HG02970 (cell line): ENCODE measurements around the gene MTG2.

ENCODE experiments used
- ATAC-seq: cut with Tn5 transposase; IDR thresholded peaks from one replicate; pipeline ENCODE4 v1.9.1; 2021; ENCODE audit warnings: mild to moderate bottlenecking, moderate library complexity, moderate number of reproducible peaks; ENCODE audit not compliant: unreplicated experiment, low FRiP score

Gene MTG2

GRCh38 chr20:62216636-62217566 lies 34.1 kb downstream of the MTG2 start:
- no peak for ATAC-seq

- ATAC-seq, result no peak
Measured at GRCh38 chr20:62217913-62218773, 35.3 kb downstream of the MTG2 start.

- ATAC-seq, result no peak
Measured at GRCh38 chr20:62219101-62219991, 36.5 kb downstream of the MTG2 start.

GRCh38 chr20:62219992-62220665 lies 37.3 kb downstream of the MTG2 start, which contains the start of gene HRH3:
Gene HRH3, minus strand, starts transcription at chr20:62220278. Its CDS starts 308 bp downstream, at chr20:62219970.
- peak; percentile 58 for ATAC-seq

- no peak for ATAC-seq
Measured at GRCh38 chr20:62220666-62221568, 38.1 kb downstream of the MTG2 start.

GRCh38 chr20:62222266-62222850 lies 39.5 kb downstream of the MTG2 start:
- no peak for ATAC-seq

- no peak for ATAC-seq
Measured at GRCh38 chr20:62222972-62223371, 40.1 kb downstream of the MTG2 start.

GRCh38 chr20:62223571-62223970 lies 40.7 kb downstream of the MTG2 start:
- ATAC-seq, result no peak

GRCh38 chr20:62224113-62224855 lies 41.5 kb downstream of the MTG2 start:
- no peak for ATAC-seq

GRCh38 chr20:62225026-62225425 lies 42.2 kb downstream of the MTG2 start:
- ATAC-seq, result no peak

- ATAC-seq, result no peak
Measured at GRCh38 chr20:62225820-62226635, 43.2 kb downstream of the MTG2 start.

- ATAC-seq, result no peak
Measured at GRCh38 chr20:62226707-62227590, 44.1 kb downstream of the MTG2 start.

- no peak for ATAC-seq
Measured at GRCh38 chr20:62227591-62227976, 44.8 kb downstream of the MTG2 start.

- no peak for ATAC-seq
Measured at GRCh38 chr20:62227977-62228958, 45.4 kb downstream of the MTG2 start.
